Islet precursor cell (in vitro differentiated cells): ENCODE measurements around the gene MYO19.
"Not testable (repeated sequence)": the region's sequence is repeated elsewhere in the genome, so short reads cannot be mapped to it uniquely, and the experiment has no call there.

ENCODE experiments used
- DNase-seq: peaks from one replicate; pipeline ENCODE4 v3.0.0-alpha.2; 2018

MYO19 gene

GRCh38 chr17:36461330-36462110, 73.1 kb downstream of the MYO19 start:
- no peak for DNase-seq

DNA sequence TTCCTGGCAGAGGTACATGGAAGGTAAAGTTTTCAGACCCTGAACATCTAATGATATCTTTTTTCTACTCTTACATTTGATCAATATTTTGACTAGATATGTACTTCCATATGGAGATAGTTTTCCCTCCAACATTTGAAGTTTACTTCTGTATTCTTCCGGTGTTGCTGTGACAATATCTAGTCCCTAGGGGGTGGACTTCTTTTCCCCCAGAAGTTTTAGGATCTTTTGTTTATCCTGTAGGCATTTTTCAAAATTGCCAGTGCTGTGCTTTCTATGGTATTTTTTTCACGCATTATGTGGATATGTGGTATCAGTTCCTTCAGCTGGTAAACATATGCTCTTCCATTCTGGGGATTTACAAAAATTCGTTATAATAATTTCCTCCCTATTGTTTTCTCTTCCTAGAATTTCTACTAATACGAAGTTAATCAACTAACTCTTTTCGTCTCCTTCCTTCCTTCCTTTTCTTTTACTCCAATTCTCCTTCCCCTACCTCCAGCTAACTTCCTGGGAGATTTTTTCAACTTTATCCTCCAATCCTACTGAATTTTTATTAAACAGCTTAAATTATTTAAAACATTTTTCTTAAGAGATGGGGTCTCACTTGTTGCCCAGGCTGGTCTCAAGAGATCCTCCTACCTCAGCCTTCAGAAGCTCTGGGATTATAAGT, 74.3 kb downstream of the MYO19 start:
- no peak for DNase-seq

- no peak for DNase-seq
Measured at GRCh38 chr17:36459601-36460000, 75.1 kb downstream of the MYO19 start.

DNA sequence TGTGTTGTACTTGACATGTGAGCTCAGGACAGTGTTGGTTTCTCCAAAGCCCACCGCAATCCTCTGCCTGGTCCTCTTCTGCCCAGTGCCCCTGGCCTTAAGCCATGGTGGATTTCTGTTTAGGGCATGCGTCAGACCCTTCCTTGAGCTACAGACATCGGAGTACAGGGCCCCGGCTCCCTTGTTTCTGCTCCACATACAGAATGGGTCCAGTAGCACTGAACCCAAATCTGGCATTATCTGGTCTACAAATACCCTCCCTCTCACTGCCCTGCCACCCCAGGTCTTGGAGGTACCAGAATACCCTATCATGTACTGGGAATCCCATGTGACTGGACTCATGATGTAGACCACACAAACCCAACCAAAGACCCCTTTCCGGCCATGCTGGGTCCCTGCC, 75.6 kb downstream of the MYO19 start:
- no peak for DNase-seq

- not testable (repeated sequence) for DNase-seq
Measured at GRCh38 chr17:36457701-36458100, 77.0 kb downstream of the MYO19 start.

DNA sequence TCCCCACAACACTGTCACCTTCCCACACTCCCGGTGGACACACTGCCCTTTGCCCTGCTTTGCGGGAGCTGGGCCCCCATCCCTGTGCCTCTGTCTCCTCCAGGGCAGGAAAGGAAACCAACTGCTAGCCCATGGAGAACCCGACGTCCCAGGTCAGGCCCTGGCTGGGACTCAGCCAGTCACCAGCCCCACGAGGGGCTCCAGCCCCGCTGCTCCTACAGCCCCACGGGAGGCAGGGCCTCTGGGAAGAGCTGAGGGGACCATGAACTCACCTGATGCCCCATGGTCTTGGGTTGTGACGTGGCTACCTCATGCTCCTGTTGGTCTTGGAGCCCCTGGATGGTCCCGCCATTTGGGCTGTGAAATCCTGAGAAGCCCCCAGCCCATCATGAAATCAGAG, 81.8 kb downstream of the MYO19 start:
- DNase-seq = not testable (repeated sequence)

DNA sequence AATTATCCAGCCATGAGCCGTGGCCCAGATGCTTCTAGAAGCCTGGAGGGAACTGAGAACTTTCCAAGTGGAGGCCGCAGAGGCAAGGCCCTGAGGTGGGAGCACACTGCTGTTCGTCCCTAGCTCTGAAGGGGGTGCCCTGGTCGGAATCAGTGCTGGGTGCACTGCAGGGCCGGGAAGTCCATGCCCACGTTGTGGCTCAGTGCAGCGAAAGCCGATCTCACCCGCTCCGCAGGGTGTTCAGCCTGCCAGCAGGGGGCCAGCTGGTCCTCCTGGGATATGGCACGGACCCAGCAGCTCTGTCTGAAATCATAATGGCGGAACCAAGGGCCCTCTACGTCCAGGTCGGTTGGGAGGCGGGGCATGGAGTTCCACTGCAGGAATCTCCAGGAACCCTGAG, 84.7 kb downstream of the MYO19 start:
- DNase-seq = not testable (repeated sequence)
